Body of pancreas (tissue), 4 donors: ENCODE results near the gene RFPL2. TPM values are rescaled to one million over a fixed set of nuclear protein-coding genes. Genes with fewer than 3 reads are reported as not detected.

Experiments
- ATAC-seq: fragments of 150-250 bp; one replicate; pipeline ENCODE4 v1.9.1; 2016
- DNase-seq, 4 donors: peaks; one replicate each; pipeline ENCODE4 v3.0.0-alpha.2; 2019
- H3K27ac ChIP-seq, 4 donors: fragments of 200-600 bp; sonication (generic); 1 replicate in 3 of 4; 2 replicates in 1 of 4; pipeline versions ENCODE4 v1.5.1 to v1.6.1; 2016 to 2019; ENCODE audit warnings: mild to moderate bottlenecking in 1 of 4, mixed read lengths in 1 of 4, moderate library complexity in 1 of 4
- H3K27me3 ChIP-seq, 2 donors: fragments of 200-600 bp; sonication (generic); one replicate each; pipeline ENCODE4 v1.6.0; 2016; ENCODE audit warnings: mild to moderate bottlenecking in 1 of 2
- H3K36me3 ChIP-seq, 2 donors: fragments of 200-600 bp; sonication (generic); replicated peaks in 1 of 2; 2 replicates each; pipeline ENCODE4 v1.5.1; 2016; ENCODE audit warnings: low read depth in 2 of 2; ENCODE audit not compliant: insufficient read depth in 1 of 2
- H3K4me1 ChIP-seq: fragments of 200-600 bp; sonication (generic); one replicate; pipeline ENCODE4 v1.6.0; 2016
- H3K4me3 ChIP-seq, 2 donors: fragments of 200-600 bp; sonication (generic); 1 replicate in 1 of 2; 2 replicates in 1 of 2; pipeline ENCODE4 v1.5.1; 2016 to 2019
- H3K9me3 ChIP-seq, 3 donors: fragments of 200-600 bp; sonication (generic); 1 replicate in 2 of 3; 2 replicates in 1 of 3; pipeline ENCODE4 v1.5.1; 2016
- CTCF ChIP-seq, 7 experiments: fragments of 450-650 bp in 4 of 7; fragments of 200-600 bp in 3 of 7; sonication (generic) in 3 of 7; IDR thresholded peaks; one replicate each; pipeline ENCODE4 v1.5.1; 2016 to 2019; ENCODE audit warnings: antibody characterized with exemption in 7 of 7
- POLR2A ChIP-seq, 3 donors: fragments of 450-650 bp; IDR thresholded peaks; one replicate each; pipeline ENCODE4 v1.6.1; 2016; ENCODE audit warnings: antibody characterized with exemption in 3 of 3, mild to moderate bottlenecking in 2 of 3
- WGBS, 2 donors: methylation state at CpG; one replicate each; pipeline ENCODE4 v1.1.5; 2017; 5-methylcytosine and 5-hydroxymethylcytosine counted together
- intact Hi-C: fragments of 100-400 bp; cut with DNase I; formaldehyde crosslinking; loops from one replicate; pipeline ENCODE4 v1.15.1; 2023
- total RNA-seq, 2 donors: library from RNA; depleted of rRNA; stranded (reverse); fragments of >200 nt; gene quantifications; one replicate each; pipeline ENCODE4 v1.1.0, GENCODE V29; 2016

The RFPL2 gene
- total RNA-seq, 2 donors from 2014 or later = not detected

DNA sequence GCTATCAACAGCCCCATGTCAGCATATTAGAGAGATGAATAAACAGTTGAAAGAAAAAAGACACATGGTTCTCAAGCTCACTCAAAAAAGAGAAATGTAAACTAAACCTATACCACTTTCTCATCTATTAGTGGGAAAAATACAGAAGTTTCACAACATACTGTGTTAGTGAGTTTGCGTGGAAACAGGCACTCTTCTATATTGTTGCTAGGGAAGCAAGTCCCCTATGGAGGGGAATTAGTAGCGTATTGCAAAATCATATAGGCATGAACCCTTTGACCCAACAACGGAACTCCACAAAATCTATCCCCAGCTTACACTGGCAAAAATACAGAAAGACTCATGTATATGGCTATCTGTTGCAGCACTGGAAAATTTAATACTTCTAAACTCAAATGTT is 14.2 kb upstream of the RFPL2 start:
- Histone ChIP-seq H3K4me1 (no peaks in the 10 kb centered on the region), H3K4me3 (no peak overlapping the region), H3K27ac (no peak overlapping the region), H3K36me3 (no peaks in the 10 kb centered on the region), H3K27me3 (no peaks in the 10 kb centered on the region), H3K9me3 (no peaks in the 10 kb centered on the region)
- TF ChIP-seq CTCF (IDR thresholded peaks at IDR 0.05) (no peak), POLR2A (IDR thresholded peaks at IDR 0.05) (no peak)
- ATAC-seq (no peak), DNase-seq (no peak)
- 75 to 91% methylated on average over 3 of the region's 3 CpGs for WGBS, 2 donors
- intact Hi-C loops = no loop called here

GRCh38 chr22:32218470-32218869 is 13.6 kb upstream of the RFPL2 start:
- WGBS, 2 donors = 56 to 66% methylated on average over 6 of the region's 6 CpGs
- Histone ChIP-seq H3K27me3 (no peaks in the 10 kb centered on the region), H3K36me3 (no peaks in the 10 kb centered on the region), H3K4me3 (no peak overlapping the region), H3K9me3 (no peaks in the 10 kb centered on the region), H3K27ac (no peak overlapping the region), H3K4me1 (no peaks in the 10 kb centered on the region)
- TF ChIP-seq CTCF (IDR thresholded peaks at IDR 0.05) (no peak), POLR2A (IDR thresholded peaks at IDR 0.05) (no peak)
- ATAC-seq = no peak
- intact Hi-C loops = no loop called here
- no peak for DNase-seq

DNA sequence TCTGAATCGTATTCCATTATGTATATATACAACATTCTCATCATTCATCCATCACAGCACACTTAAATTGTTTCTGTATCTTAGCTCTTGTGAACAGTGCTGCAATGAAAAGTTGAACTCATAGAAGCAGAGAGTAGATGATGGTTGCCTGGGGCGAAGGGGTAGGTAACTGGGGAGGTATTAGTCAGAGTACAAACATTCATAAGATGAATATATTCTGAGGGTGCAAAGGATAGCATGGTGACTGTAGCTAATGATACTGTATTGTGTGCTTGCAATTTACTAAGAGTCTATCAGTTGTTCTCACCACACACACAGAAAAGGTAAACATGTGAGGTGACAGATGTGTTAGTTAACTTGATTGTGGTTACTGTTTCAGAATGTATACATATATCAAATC is 12.6 kb upstream of the RFPL2 start:
- no peaks in the 10 kb centered on the region for H3K36me3 ChIP-seq
- WGBS, 2 donors = 49 to 75% methylated on average over 2 of the region's 2 CpGs
- H3K27me3 ChIP-seq = no peaks in the 10 kb centered on the region
- no peak overlapping the region for H3K4me3 ChIP-seq
- H3K4me1 ChIP-seq = no peaks in the 10 kb centered on the region
- H3K9me3 ChIP-seq = no peaks in the 10 kb centered on the region
- no peak for DNase-seq
- no peak overlapping the region for H3K27ac ChIP-seq
- ATAC-seq = no peak
- TF ChIP-seq CTCF (IDR thresholded peaks at IDR 0.05) (no peak), POLR2A (IDR thresholded peaks at IDR 0.05) (no peak)
- intact Hi-C loops = no loop called here

- H3K4me3 ChIP-seq = no peak overlapping the region
- DNase-seq (no peak), ATAC-seq (no peak)
- no peaks in the 10 kb centered on the region for H3K4me1 ChIP-seq
- H3K9me3 ChIP-seq = no peaks in the 10 kb centered on the region
- H3K27ac ChIP-seq = no peak overlapping the region
- no peaks in the 10 kb centered on the region for H3K36me3 ChIP-seq
- TF ChIP-seq POLR2A (IDR thresholded peaks at IDR 0.05) (no peak), CTCF (IDR thresholded peaks at IDR 0.05) (no peak)
- intact Hi-C loops = no loop called here
- 67 to 76% methylated on average over 10 of the region's 10 CpGs for WGBS, 2 donors
- no peaks in the 10 kb centered on the region for H3K27me3 ChIP-seq
Measured at GRCh38 chr22:32216911-32217310, 12.0 kb upstream of the RFPL2 start.

GRCh38 chr22:32211011-32211410 is 6.1 kb upstream of the RFPL2 start:
- no peaks in the 10 kb centered on the region for H3K9me3 ChIP-seq
- H3K36me3 ChIP-seq = no peaks in the 10 kb centered on the region
- H3K27me3 ChIP-seq = no peaks in the 10 kb centered on the region
- H3K4me3 ChIP-seq = no peak overlapping the region
- H3K27ac ChIP-seq = no peak overlapping the region
- WGBS, 2 donors = 53 to 58% methylated on average over 7 of the region's 7 CpGs
- ATAC-seq (no peak), DNase-seq (no peak)
- TF ChIP-seq POLR2A (IDR thresholded peaks at IDR 0.05) (no peak), CTCF (IDR thresholded peaks at IDR 0.05) (no peak)
- H3K4me1 ChIP-seq = no peaks in the 10 kb centered on the region
- intact Hi-C loops = no loop called here
